Measurements from ENCODE around the gene BABAM2.
"Not testable (repeated sequence)": the region's sequence is repeated elsewhere in the genome, so short reads cannot be mapped to it uniquely, and the experiment has no call there.

The BABAM2 gene

GRCh38 chr2:28325567-28326468, 435.3 kb downstream of the BABAM2 start:
- no peak for DNase-seq (ENCODE audit: low read depth in 2 of 2)
- no peak overlapping the region for H3K4me3 ChIP-seq (replicated peaks in 1 of 2; ENCODE audit: low read depth in 2 of 2, low read length in 2 of 2)
- no peak for TF ChIP-seq CTCF (IDR thresholded peaks at IDR 0.05; ENCODE audit: low read depth, low read length)

GRCh38 chr2:28326469-28326805, 435.9 kb downstream of the BABAM2 start:
- H3K4me3 ChIP-seq (replicated peaks in 1 of 2; ENCODE audit: low read depth in 2 of 2, low read length in 2 of 2) = no peak overlapping the region
- no peak for DNase-seq (ENCODE audit: low read depth in 2 of 2)
- no peak for TF ChIP-seq CTCF (IDR thresholded peaks at IDR 0.05; ENCODE audit: low read depth, low read length)

- no peak overlapping the region for H3K4me3 ChIP-seq (replicated peaks in 1 of 2; ENCODE audit: low read depth in 2 of 2, low read length in 2 of 2)
- DNase-seq (ENCODE audit: low read depth in 2 of 2) = peak in 1 of 2 donors; percentile 74
- no peak for TF ChIP-seq CTCF (IDR thresholded peaks at IDR 0.05; ENCODE audit: low read depth, low read length)
Measured at GRCh38 chr2:28326881-28327505, 436.5 kb downstream of the BABAM2 start.

GRCh38 chr2:28327581-28327955, 437.0 kb downstream of the BABAM2 start:
- DNase-seq (ENCODE audit: low read depth in 2 of 2) = no peak
- TF ChIP-seq CTCF (IDR thresholded peaks at IDR 0.05; ENCODE audit: low read depth, low read length) = no peak
- H3K4me3 ChIP-seq (replicated peaks in 1 of 2; ENCODE audit: low read depth in 2 of 2, low read length in 2 of 2) = no peak overlapping the region

GRCh38 chr2:28327956-28328922, 437.7 kb downstream of the BABAM2 start:
- TF ChIP-seq CTCF (IDR thresholded peaks at IDR 0.05; ENCODE audit: low read depth, low read length) = no peak
- peak in 1 of 2 donors; percentile 27 for DNase-seq (ENCODE audit: low read depth in 2 of 2)
- no peak overlapping the region for H3K4me3 ChIP-seq (replicated peaks in 1 of 2; ENCODE audit: low read depth in 2 of 2, low read length in 2 of 2)

GRCh38 chr2:28329184-28329583, 438.7 kb downstream of the BABAM2 start:
- TF ChIP-seq CTCF (IDR thresholded peaks at IDR 0.05; ENCODE audit: low read depth, low read length) = no peak
- DNase-seq (ENCODE audit: low read depth in 2 of 2) = no peak
- no peak overlapping the region for H3K4me3 ChIP-seq (replicated peaks in 1 of 2; ENCODE audit: low read depth in 2 of 2, low read length in 2 of 2)

- not testable (repeated sequence) for DNase-seq (ENCODE audit: low read depth in 2 of 2); H3K4me3 ChIP-seq (replicated peaks in 1 of 2; ENCODE audit: low read depth in 2 of 2, low read length in 2 of 2)
Measured at GRCh38 chr2:28330722-28331121, 440.2 kb downstream of the BABAM2 start.

GRCh38 chr2:28331797-28332196, 441.3 kb downstream of the BABAM2 start:
- not testable (repeated sequence) for DNase-seq (ENCODE audit: low read depth in 2 of 2); H3K4me3 ChIP-seq (replicated peaks in 1 of 2; ENCODE audit: low read depth in 2 of 2, low read length in 2 of 2)

Measured in cardiac fibroblast (primary cell).